Activated T-helper 1 cell treated with anti-CD3 and anti-CD28 coated beads, Interleukin-2, amount 50 U/mL, for 16 hours (primary cell): ENCODE data around the gene UGT1A5.

Experiments used
- DNase-seq, 2 donors: peaks; one replicate each; pipeline ENCODE4 v3.0.0-alpha.2; 2020; ENCODE audit warnings: low read depth in 1 of 2, low spot score in 1 of 2

The UGT1A5 gene

GRCh38 chr2:233807966-233808935 lies 95.5 kb downstream of the UGT1A5 start:
- DNase-seq: no peak

GRCh38 chr2:233810385-233810784 lies 97.7 kb downstream of the UGT1A5 start:
- no peak for DNase-seq

GRCh38 chr2:233811087-233811486 lies 98.4 kb downstream of the UGT1A5 start:
- no peak for DNase-seq

- no peak for DNase-seq
Observed at GRCh38 chr2:233811732-233812131, 99.0 kb downstream of the UGT1A5 start.

GRCh38 chr2:233813236-233814055 lies 100.7 kb downstream of the UGT1A5 start:
- DNase-seq: no peak

GRCh38 chr2:233814056-233814835 lies 101.5 kb downstream of the UGT1A5 start:
- no peak for DNase-seq

- no peak for DNase-seq
Observed at GRCh38 chr2:233815861-233816260, 103.2 kb downstream of the UGT1A5 start.

- no peak for DNase-seq
Observed at GRCh38 chr2:233816334-233816733, 103.6 kb downstream of the UGT1A5 start.

GRCh38 chr2:233816771-233817170 lies 104.1 kb downstream of the UGT1A5 start:
- no peak for DNase-seq

- DNase-seq: no peak
Observed at GRCh38 chr2:233817361-233817911, 104.7 kb downstream of the UGT1A5 start.

- DNase-seq: no peak
Observed at GRCh38 chr2:233817995-233818638, 105.4 kb downstream of the UGT1A5 start.

- no peak for DNase-seq
Observed at GRCh38 chr2:233818639-233819621, 106.2 kb downstream of the UGT1A5 start.

- no peak for DNase-seq
Observed at GRCh38 chr2:233819884-233820773, 107.4 kb downstream of the UGT1A5 start.

- no peak for DNase-seq
Observed at GRCh38 chr2:233820774-233821105, 108.0 kb downstream of the UGT1A5 start.

GRCh38 chr2:233821196-233821595 lies 108.5 kb downstream of the UGT1A5 start:
- no peak for DNase-seq

- no peak for DNase-seq
Observed at GRCh38 chr2:233821709-233822100, 109.0 kb downstream of the UGT1A5 start.

GRCh38 chr2:233822101-233822771 lies 109.5 kb downstream of the UGT1A5 start:
- no peak for DNase-seq
